GM18520 (cell line): Measurements from ENCODE around the gene CGB7.

Experiments
- ATAC-seq: cut with Tn5 transposase; IDR thresholded peaks from one replicate; pipeline ENCODE4 v1.9.1; 2021; ENCODE audit not compliant: unreplicated experiment

CGB7 gene

DNA sequence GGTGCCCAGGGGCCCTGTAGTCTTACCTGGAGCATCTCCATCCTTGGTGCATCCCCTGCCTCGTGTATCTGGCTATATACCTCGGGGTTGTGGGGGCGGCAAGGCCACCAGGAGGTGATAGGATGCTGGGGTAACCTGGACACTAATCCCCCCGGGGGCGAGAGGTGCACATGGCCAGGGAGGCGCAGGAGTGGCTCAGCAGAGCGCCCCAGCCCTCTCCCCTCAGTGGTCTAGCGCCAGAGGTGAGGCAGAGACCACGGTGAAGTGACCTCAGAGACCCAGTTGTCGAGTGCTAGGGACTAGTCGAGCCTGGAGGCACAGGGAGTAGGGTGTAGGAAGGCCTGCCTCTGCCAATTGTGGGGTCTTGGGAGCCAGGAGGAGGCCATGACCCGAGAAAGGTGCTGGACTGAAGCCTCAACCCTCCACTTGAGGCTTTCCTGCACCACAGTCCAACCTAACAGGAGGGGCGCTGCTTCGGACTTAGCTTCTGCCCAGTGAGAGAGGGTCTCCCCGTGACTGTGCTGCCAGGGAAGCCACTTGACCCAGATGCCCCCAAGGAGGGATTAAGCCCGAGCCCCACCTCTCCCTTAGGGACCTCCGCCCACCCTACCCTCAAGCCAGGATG lies 40.4 kb downstream of the CGB7 start, which contains the start of gene LHB:
TSS of gene LHB (minus strand) at position 51 of the 625 bp plus-strand sequence. CDS start at position 41, 10 bp downstream.
- ATAC-seq = no peak

DNA sequence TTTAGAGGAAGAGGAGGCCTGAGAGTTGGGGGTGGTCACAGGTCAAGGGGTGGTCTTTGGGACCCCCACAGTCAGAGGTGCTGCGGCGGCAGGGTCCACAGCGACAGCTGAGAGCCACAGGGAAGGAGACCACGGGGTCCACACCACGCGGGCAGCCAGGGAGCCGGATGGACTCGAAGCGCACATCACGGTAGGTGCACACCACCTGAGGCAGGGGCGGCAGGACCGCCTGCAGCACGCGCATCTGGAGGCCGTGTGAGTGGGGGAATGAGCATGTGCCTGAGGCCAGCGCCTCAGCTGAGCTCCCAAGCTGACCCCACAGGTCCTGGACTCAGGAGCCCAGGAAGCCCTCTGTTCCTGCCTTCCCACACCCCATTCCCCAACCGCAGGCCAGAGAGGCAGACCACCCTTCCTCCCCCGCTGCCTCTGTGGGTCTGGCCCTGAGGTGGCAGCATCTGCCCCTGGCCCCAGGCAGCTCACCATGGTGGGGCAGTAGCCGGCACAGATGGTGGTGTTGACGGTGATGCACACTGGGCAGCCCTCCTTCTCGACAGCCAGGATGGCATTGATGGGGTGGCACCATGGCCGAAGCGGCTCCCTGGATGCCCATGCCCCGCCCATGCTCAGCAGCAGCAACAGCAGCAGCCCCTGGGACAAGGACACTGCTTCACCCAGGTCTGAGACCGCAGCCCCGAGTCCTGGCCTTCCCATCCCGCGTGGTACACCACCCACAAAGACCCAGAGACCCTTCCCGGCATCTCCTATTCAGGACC lies 41.3 kb downstream of the CGB7 start:
- no peak for ATAC-seq

DNA sequence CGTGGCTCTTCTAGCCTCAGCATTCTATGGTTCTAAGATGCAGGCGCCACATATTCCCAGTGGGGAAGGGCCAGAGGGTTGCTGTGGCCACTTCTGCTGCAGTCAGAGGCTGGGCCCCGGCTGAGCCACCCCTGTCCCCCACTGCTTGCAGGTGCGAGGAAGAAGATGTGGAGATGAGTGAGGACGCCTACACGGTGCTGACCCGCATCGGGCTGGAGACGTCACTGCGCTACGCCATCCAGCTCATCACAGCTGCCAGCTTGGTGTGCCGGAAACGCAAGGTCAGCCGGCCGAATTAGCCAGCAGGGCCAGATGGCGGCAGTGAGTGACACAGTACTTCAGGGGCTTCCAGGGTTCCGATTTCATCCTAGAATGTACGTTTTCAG lies 42.7 kb downstream of the CGB7 start:
- ATAC-seq = no peak

DNA sequence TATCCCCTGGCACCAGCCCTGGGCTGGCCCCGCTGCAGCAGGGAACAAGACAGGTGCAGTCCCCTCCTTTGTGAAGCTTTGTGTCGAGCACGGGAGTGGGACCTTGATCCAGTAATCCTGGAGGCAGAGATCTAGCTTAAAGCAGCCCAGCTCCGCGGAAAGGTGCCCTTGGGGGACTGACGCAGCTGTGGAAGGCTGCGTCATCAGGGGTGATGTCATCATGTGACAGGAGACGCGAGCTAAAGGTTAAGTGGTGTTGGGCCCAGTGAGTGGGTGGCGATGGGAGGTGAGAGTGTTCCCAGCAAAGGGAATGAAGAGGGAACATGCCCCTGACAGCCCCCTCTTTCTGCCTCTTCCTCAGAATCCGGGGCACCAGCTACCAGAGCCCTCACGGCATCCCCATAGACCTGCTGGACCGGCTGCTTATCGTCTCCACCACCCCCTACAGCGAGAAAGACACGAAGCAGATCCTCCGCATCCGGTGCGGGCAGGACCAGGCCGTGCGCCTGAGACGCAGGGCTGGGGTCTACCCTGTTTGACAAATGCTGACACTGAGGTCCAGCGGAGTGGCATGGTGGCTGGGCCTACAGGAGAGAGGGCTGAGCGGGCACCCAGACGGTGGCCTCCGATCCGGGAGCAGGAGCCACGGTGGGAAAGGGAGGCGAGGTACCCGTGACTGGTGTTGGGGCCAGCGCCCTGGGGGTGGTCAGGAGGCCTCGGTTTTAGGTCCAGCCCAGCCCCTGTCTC lies 43.3 kb downstream of the CGB7 start:
- no peak for ATAC-seq

DNA sequence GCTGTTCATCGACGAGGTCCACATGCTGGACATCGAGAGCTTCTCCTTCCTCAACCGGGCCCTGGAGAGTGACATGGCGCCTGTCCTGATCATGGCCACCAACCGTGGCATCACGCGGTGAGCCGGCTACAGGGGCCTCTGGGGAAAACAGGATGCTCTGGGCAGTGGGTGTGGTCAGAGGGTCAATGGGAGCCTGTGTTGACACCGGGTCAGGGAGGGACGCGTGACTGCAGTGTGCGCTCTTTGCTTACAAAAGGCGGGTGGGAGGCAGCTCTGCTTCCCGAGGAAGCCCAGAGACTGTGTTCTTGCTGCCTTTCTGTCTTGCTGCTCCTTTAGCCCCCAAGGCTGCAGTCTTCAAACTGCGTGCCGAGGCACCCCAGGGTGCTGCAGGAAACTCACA lies 46.4 kb downstream of the CGB7 start:
- ATAC-seq = no peak

DNA sequence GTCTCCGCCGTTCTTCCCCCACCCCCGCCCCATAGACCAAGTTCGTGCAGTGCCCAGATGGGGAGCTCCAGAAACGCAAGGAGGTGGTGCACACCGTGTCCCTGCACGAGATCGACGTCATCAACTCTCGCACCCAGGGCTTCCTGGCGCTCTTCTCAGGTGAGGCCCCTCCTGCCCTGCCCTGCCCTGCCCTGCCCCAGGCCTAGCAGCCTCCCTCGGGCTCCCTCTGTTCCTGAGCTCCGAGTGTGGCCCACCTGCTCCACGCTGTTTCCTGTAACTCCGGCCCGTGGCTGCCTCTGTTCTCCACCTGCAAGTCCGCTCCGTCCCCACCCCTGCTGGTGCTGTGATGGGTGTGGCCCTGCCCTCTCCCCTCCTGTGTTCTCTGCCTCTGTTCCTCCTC lies 47.1 kb downstream of the CGB7 start:
- ATAC-seq = no peak

DNA sequence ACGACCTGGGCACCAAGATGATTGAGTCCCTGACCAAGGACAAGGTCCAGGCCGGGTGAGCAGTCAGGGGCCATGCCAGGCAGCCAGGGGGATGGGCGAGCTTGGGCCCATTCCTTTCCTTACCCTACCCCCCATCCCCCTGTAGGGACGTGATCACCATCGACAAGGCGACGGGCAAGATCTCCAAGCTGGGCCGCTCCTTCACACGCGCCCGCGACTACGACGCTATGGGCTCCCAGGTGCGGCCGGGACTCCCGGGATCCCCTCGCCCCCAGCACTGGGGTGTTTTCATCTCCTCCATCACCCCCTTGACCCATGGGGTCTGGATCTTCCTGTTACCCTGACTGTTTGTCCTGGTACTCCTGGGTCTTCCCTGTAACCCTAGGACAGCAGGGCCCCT lies 47.7 kb downstream of the CGB7 start:
- ATAC-seq = no peak

DNA sequence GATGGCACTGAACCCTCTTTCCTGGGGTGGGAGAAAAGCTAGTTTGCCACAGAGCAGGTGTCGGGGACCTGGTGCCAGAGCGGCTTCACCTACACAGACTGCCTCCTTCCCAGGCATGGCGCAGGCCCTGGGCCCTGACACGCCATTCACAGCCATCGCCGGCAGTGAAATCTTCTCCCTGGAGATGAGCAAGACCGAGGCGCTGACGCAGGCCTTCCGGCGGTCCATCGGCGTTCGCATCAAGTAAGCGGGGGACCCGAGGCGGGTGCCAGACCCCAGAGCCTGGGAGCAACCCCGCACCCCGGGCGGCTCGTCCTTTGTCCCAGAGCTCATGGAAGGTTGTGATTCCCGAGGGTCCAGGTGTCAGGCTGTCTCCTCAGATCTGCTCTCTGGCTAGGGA lies 50.6 kb downstream of the CGB7 start:
- no peak for ATAC-seq

DNA sequence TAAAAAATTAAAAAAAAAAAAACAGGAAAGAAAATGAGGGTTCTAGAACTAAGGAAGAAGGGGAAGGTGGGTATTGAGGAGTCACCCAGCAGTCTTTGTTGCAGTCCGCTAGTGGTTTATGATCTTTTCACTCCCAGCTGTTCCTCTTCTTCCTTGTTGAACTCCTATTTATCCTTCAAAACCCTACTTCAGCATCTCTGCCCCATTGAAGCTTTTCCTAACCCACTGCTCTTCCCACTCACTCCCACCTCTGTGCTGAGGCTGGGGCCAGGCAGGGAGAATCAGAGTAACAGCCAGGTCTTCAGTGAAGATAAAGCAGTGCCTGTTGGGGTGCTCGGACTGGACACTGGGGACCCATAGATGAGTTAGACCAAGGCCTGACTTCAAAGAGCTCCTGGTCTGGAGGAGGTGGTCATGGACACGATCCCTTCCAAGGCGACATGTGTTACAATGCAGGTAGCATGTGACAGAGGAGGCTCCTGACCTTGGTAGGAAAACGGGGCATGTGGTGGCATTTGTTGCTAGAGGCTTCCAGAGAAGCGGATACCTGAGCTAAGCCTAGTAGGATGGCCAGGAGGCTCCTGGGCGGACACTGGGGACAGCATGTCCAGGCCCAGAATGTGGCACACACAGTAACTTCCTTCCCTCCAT lies 52.5 kb downstream of the CGB7 start:
- no peak for ATAC-seq
